CD4-positive, alpha-beta T cell (primary cell): ENCODE data around the gene ERAL1. TPM values are rescaled to one million over a fixed set of nuclear protein-coding genes. Genes with fewer than 3 reads are reported as not detected.

Source experiments
- ATAC-seq: fragments of 200-7000 bp; cut with Tn5 transposase; one replicate; pipeline ENCODE4 v1.10.0; 2022; ENCODE audit warnings: mild to moderate bottlenecking; ENCODE audit not compliant: poor library complexity
- CTCF ChIA-PET: fragments of 350-600 bp; sonication (Branson Sonifier 250); formaldehyde crosslinking; loops from one replicate; lab custom pipeline; 2021; ENCODE audit warnings: antibody characterized with exemption, inconsistent platforms; lab: Charles Lee
- POLR2A ChIA-PET: fragments of 350-600 bp; sonication (Branson Sonifier 250); formaldehyde crosslinking; loops from one replicate; lab custom pipeline; 2021; ENCODE audit warnings: antibody characterized with exemption, inconsistent platforms; lab: Charles Lee
- DNase-seq, 14 experiments: peaks; one replicate each; pipeline ENCODE4 v3.0.0-alpha.2; 2013 to 2020; ENCODE audit warnings: mixed read lengths in 2 of 14
- H3K27ac ChIP-seq, 2 donors: one replicate each; pipeline versions ENCODE4 v1.5.1 to v1.7.0; 2013; ENCODE audit warnings: low read length in 2 of 2, low read depth in 1 of 2, mild to moderate bottlenecking in 1 of 2
- H3K27me3 ChIP-seq, 2 experiments: 1 replicate in 1 of 2; 2 replicates in 1 of 2; pipeline versions ENCODE4 v1.6.1 to v1.7.0; 2013; ENCODE audit warnings: low read length in 2 of 2, control low read depth in 1 of 2, mild to moderate bottlenecking in 1 of 2, moderate library complexity in 1 of 2; ENCODE audit not compliant: insufficient read depth in 2 of 2, control insufficient read depth in 1 of 2
- H3K36me3 ChIP-seq: one replicate; pipeline ENCODE4 v1.6.1; 2013; ENCODE audit warnings: low read length, control low read depth; ENCODE audit not compliant: insufficient read depth
- H3K4me1 ChIP-seq: one replicate; pipeline ENCODE4 v1.6.1; 2013; ENCODE audit warnings: low read length, control low read depth; ENCODE audit not compliant: insufficient read depth
- H3K4me3 ChIP-seq: one replicate; pipeline ENCODE4 v1.5.1; 2013; ENCODE audit warnings: mild to moderate bottlenecking, low read length, moderate library complexity
- H3K9me3 ChIP-seq, 2 experiments: 1 replicate in 1 of 2; 2 replicates in 1 of 2; pipeline versions ENCODE4 v1.6.1 to v1.7.0; 2013; ENCODE audit warnings: low read length in 2 of 2, mild to moderate bottlenecking in 2 of 2, control low read depth in 1 of 2, moderate library complexity in 1 of 2; ENCODE audit not compliant: control insufficient read depth in 1 of 2, insufficient read depth in 1 of 2
- H3K27ac Mint-ChIP-seq: one replicate; pipeline ENCODE4 v1.8.0; 2020; ENCODE audit warnings: mixed read lengths
- H3K27me3 Mint-ChIP-seq: one replicate; pipeline ENCODE4 v1.8.0; 2021; ENCODE audit warnings: mixed read lengths
- H3K36me3 Mint-ChIP-seq: one replicate; pipeline ENCODE4 v1.8.0; 2021; ENCODE audit warnings: low read depth, mixed read lengths
- H3K4me1 Mint-ChIP-seq: one replicate; pipeline ENCODE4 v1.8.0; 2021; ENCODE audit warnings: low read depth, mixed read lengths
- H3K4me3 Mint-ChIP-seq: one replicate; pipeline ENCODE4 v1.8.0; 2020; ENCODE audit warnings: mild to moderate bottlenecking, mixed read lengths
- H3K9me3 Mint-ChIP-seq: one replicate; pipeline ENCODE4 v1.8.0; 2020; ENCODE audit warnings: mixed read lengths
- intact Hi-C, 2 experiments: fragments of 100-400 bp; cut with DNase I in 1 of 2; cut with micrococcal nuclease in 1 of 2; formaldehyde crosslinking; loops; one replicate each; pipeline versions ENCODE4 v1.15.1 to v1.9.0; 2023 to 2025; cut with DNase I, micrococcal nuclease
- total RNA-seq, 174 experiments: library from RNA in 2 of 174; stranded (reverse) in 2 of 174; gene quantifications; one replicate each; pipeline ENCODE4 v1.2.3 and lab custom pipeline; 2021 to 2026
- TF ChIP-seq, protein P1 (sequence below): fragments of 200-600 bp; IDR thresholded peaks from one replicate; pipeline ENCODE4 v1.8.0; 2022; ENCODE audit warnings: antibody characterized with exemption, mild to moderate bottlenecking

Gene ERAL1
- total RNA-seq, 2 experiments from 2014 or later: 15.6 to 16.8 TPM

GRCh38 chr17:28862561-28862960, 7.7 kb downstream of the ERAL1 start:
- TF ChIP-seq, protein P1, sequence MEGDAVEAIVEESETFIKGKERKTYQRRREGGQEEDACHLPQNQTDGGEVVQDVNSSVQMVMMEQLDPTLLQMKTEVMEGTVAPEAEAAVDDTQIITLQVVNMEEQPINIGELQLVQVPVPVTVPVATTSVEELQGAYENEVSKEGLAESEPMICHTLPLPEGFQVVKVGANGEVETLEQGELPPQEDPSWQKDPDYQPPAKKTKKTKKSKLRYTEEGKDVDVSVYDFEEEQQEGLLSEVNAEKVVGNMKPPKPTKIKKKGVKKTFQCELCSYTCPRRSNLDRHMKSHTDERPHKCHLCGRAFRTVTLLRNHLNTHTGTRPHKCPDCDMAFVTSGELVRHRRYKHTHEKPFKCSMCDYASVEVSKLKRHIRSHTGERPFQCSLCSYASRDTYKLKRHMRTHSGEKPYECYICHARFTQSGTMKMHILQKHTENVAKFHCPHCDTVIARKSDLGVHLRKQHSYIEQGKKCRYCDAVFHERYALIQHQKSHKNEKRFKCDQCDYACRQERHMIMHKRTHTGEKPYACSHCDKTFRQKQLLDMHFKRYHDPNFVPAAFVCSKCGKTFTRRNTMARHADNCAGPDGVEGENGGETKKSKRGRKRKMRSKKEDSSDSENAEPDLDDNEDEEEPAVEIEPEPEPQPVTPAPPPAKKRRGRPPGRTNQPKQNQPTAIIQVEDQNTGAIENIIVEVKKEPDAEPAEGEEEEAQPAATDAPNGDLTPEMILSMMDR: no peak
- Mint-ChIP-seq H3K27ac (no peak overlapping the region), H3K27me3 (no peaks in the 10 kb centered on the region), H3K9me3 (no peaks in the 10 kb centered on the region), H3K4me1 (no peaks in the 10 kb centered on the region), H3K36me3 (peaks cover 31% of the 10 kb centered on the region), H3K4me3 (no peak overlapping the region)
- H3K27me3 ChIP-seq: no peaks in the 10 kb centered on the region
- H3K9me3 ChIP-seq: no peaks in the 10 kb centered on the region
- H3K36me3 ChIP-seq: peaks cover 31% of the 10 kb centered on the region
- intact Hi-C loops: no loop called here
- POLR2A ChIA-PET: no interaction called here
- no peak overlapping the region for H3K4me3 ChIP-seq
- H3K4me1 ChIP-seq: peaks cover 3% of the 10 kb centered on the region
- CTCF ChIA-PET: no interaction called here
- DNase-seq (no peak), ATAC-seq (no peak)
- no peak overlapping the region for H3K27ac ChIP-seq

GRCh38 chr17:28863953-28864352, 9.1 kb downstream of the ERAL1 start:
- Mint-ChIP-seq H3K4me1 (no peaks in the 10 kb centered on the region), H3K27ac (no peak overlapping the region), H3K9me3 (no peaks in the 10 kb centered on the region), H3K36me3 (peaks cover 17% of the 10 kb centered on the region), H3K4me3 (no peak overlapping the region), H3K27me3 (no peaks in the 10 kb centered on the region)
- ChIA-PET POLR2A (no interaction called here), CTCF (interaction anchor here (0.7 kb wide), 1 partner anchor 15 kb away, joined by 3 read pairs; no protein-coding TSS in a partner anchor)
- DNase-seq (no peak), ATAC-seq (no peak)
- H3K27me3 ChIP-seq: no peaks in the 10 kb centered on the region
- TF ChIP-seq, protein P1: no peak
- H3K36me3 ChIP-seq: peaks cover 17% of the 10 kb centered on the region
- peaks cover 3% of the 10 kb centered on the region for H3K4me1 ChIP-seq
- H3K27ac ChIP-seq: no peak overlapping the region
- intact Hi-C loops: no loop called here
- H3K9me3 ChIP-seq: no peaks in the 10 kb centered on the region
- H3K4me3 ChIP-seq: no peak overlapping the region

GRCh38 chr17:28864991-28865849, 10.4 kb downstream of the ERAL1 start:
- H3K9me3 Mint-ChIP-seq: no peaks in the 10 kb centered on the region
- H3K27ac ChIP-seq: no peak overlapping the region
- H3K4me1 Mint-ChIP-seq: no peaks in the 10 kb centered on the region
- DNase-seq (no peak), ATAC-seq (no peak)
- H3K4me1 ChIP-seq: peaks cover 3% of the 10 kb centered on the region
- no peak overlapping the region for H3K4me3 ChIP-seq
- no peak overlapping the region for H3K4me3 Mint-ChIP-seq
- CTCF ChIA-PET: no interaction called here
- H3K27me3 ChIP-seq: no peaks in the 10 kb centered on the region
- peaks cover 12% of the 10 kb centered on the region for H3K36me3 Mint-ChIP-seq
- no peak overlapping the region for H3K27ac Mint-ChIP-seq
- H3K9me3 ChIP-seq: no peaks in the 10 kb centered on the region
- H3K27me3 Mint-ChIP-seq: no peaks in the 10 kb centered on the region
- H3K36me3 ChIP-seq: peaks cover 7% of the 10 kb centered on the region
- intact Hi-C loops: no loop called here
- TF ChIP-seq, protein P1: no peak
- POLR2A ChIA-PET: interaction anchor here (1.1 kb wide), 1 partner anchor 146 kb away, joined by 3 read pairs; no protein-coding TSS in a partner anchor
